K562 (cell line): ENCODE results near the gene GALR1. TPM values are rescaled to one million over a fixed set of nuclear protein-coding genes. Genes with fewer than 3 reads are reported as not detected.

Source experiments
- ATAC-seq: fragments of 200-7000 bp; cut with Tn5 transposase; 3 replicates; pipeline ENCODE4 v1.9.1; 2020; ENCODE audit warnings: moderate library complexity
- BruUV-seq: library from RNA; stranded (reverse); fragments of 400-500 nt; replicated peaks from 2 replicates; lab custom pipeline; 2021; lab: Mats Ljungman, UMichigan
- CTCF ChIA-PET: fragments of 300-600 bp; formaldehyde crosslinking; extraction: SDS; loops from one replicate; lab custom pipeline; 2021; ENCODE audit warnings: low intra/inter-chr PET ratio; lab: Yijun Ruan, JAX
- POLR2A ChIA-PET: fragments of 300-600, 350-650 bp; sonication (Branson Sonifier 250); formaldehyde crosslinking; extraction: SDS; loops from one replicate; lab custom pipeline; 2021; ENCODE audit warnings: antibody characterized with exemption, inconsistent platforms; lab: Yijun Ruan, JAX
- DNase-seq, 4 experiments: peaks; one replicate each; pipeline versions ENCODE4 v3.0.0 to v3.0.0-alpha.2; 2011 to 2018; ENCODE audit warnings: low spot score in 3 of 4, mixed read lengths in 3 of 4; ENCODE audit errors: extremely low read depth in 1 of 4
- FAIRE-seq: peaks from 2 replicates; lab custom pipeline; 2011; peaks lifted over from hg19 to GRCh38; lab: Jason Lieb, UNC
- H2AFZ ChIP-seq: 2 replicates; pipeline ENCODE4 v1.6.0; 2011; ENCODE audit warnings: low read depth, low read length, control low read depth, inconsistent platforms
- H3K27ac ChIP-seq: fragments of 200-600 bp; 3 replicates; pipeline ENCODE4 v1.8.0; 2011; ENCODE audit warnings: low read depth, mild to moderate bottlenecking, control low read depth, inconsistent platforms, low read length, moderate library complexity, mixed read lengths; ENCODE audit errors: extremely low read depth
- H3K27me3 ChIP-seq, 2 experiments: fragments of 300-600 bp in 1 of 2; 2 replicates in 1 of 2; 3 replicates in 1 of 2; pipeline versions ENCODE4 v1.6.0 to v1.8.0; 2011; ENCODE audit warnings: inconsistent platforms in 2 of 2, low read length in 2 of 2, mild to moderate bottlenecking in 1 of 2, mixed read lengths in 1 of 2, moderate library complexity in 1 of 2; ENCODE audit not compliant: control insufficient read depth in 2 of 2, insufficient read depth in 2 of 2
- H3K36me3 ChIP-seq: fragments of 300-600 bp; 3 replicates; pipeline ENCODE4 v1.8.0; 2011; ENCODE audit warnings: mild to moderate bottlenecking, low read length, inconsistent platforms; ENCODE audit not compliant: control insufficient read depth, insufficient read depth
- H3K4me1 ChIP-seq, 2 experiments: fragments of 200-600 bp in 1 of 2; replicated peaks in 1 of 2; 2 replicates in 1 of 2; 3 replicates in 1 of 2; pipeline versions ENCODE4 v1.5.1 to v1.8.0; 2011; ENCODE audit warnings: inconsistent platforms in 2 of 2, low read length in 2 of 2, mild to moderate bottlenecking in 1 of 2, mixed read lengths in 1 of 2, moderate library complexity in 1 of 2; ENCODE audit not compliant: control insufficient read depth in 2 of 2, insufficient read depth in 2 of 2
- H3K4me2 ChIP-seq: 2 replicates; pipeline ENCODE4 v1.6.1; 2011; ENCODE audit warnings: low read length, control low read depth, inconsistent platforms, mixed read lengths; ENCODE audit not compliant: insufficient read depth
- H3K4me3 ChIP-seq: fragments of 200-600 bp; sonication (generic), shearing (Covaris generic); 2 replicates; pipeline ENCODE4 v1.5.1; 2016; ENCODE audit warnings: control low read depth, inconsistent platforms
- H3K79me2 ChIP-seq: fragments of 200-600 bp; 3 replicates; pipeline ENCODE4 v1.8.0; 2011; ENCODE audit warnings: low read length, inconsistent platforms; ENCODE audit not compliant: control insufficient read depth, insufficient read depth
- H3K9ac ChIP-seq, 2 experiments: 2 replicates each; pipeline versions ENCODE4 v1.6.0 to v1.6.1; 2011; ENCODE audit warnings: low read depth in 2 of 2, low read length in 2 of 2, control low read depth in 1 of 2, inconsistent platforms in 1 of 2, mild to moderate bottlenecking in 1 of 2, mixed read lengths in 1 of 2; ENCODE audit not compliant: insufficient read depth in 1 of 2
- H3K9me1 ChIP-seq: one replicate; pipeline ENCODE4 v1.6.0; 2011; ENCODE audit warnings: inconsistent platforms, mild to moderate bottlenecking, low read length, moderate library complexity; ENCODE audit not compliant: control insufficient read depth, insufficient read depth
- H3K9me3 ChIP-seq: replicated peaks from 2 replicates; pipeline ENCODE4 v1.5.1; 2011; ENCODE audit warnings: low read depth, low read length, inconsistent platforms; ENCODE audit not compliant: control insufficient read depth, insufficient read depth
- H4K20me1 ChIP-seq: replicated peaks from 2 replicates; pipeline ENCODE4 v1.6.1; 2011; ENCODE audit warnings: low read length, inconsistent platforms, mixed read lengths; ENCODE audit not compliant: control insufficient read depth, insufficient read depth
- CEBPZ ChIP-seq: fragments of 150-350 bp; IDR thresholded peaks from 2 replicates; pipeline ENCODE4 v1.6.1; 2014; ENCODE audit warnings: low read depth, mild to moderate bottlenecking, low read length, borderline replicate concordance
- CTBP1 ChIP-seq: fragments of 450-650 bp; IDR thresholded peaks from 2 replicates; pipeline ENCODE4 v1.6.1; 2016; ENCODE audit warnings: borderline replicate concordance
- E2F1 ChIP-seq: sonication (generic); formaldehyde crosslinking; IDR thresholded peaks from 2 replicates; pipeline ENCODE4 v1.8.1; 2023; ENCODE audit warnings: mild to moderate bottlenecking, missing genetic modification reagents, moderate library complexity
- HOXB6 ChIP-seq: fragments of 250-450 bp; sonication (Bioruptor Pico); IDR thresholded peaks from 2 replicates; pipeline ENCODE4 v1.5.1; 2022; ENCODE audit warnings: mild to moderate bottlenecking, borderline replicate concordance
- PCBP1 ChIP-seq: fragments of 200-400 bp; formaldehyde crosslinking; IDR thresholded peaks from 2 replicates; pipeline ENCODE4 v1.6.1; 2018; ENCODE audit warnings: mild to moderate bottlenecking, low read depth, low read length; ENCODE audit not compliant: poor library complexity, severe bottlenecking
- SRF ChIP-seq, 2 experiments: fragments of 250-450, 450-650 bp in 1 of 2; sonication (Bioruptor Pico) in 1 of 2; sonication (generic) in 1 of 2; formaldehyde crosslinking; IDR thresholded peaks; 2 replicates each; pipeline versions ENCODE4 v1.5.0 to v1.5.1; 2020 to 2022; ENCODE audit warnings: mild to moderate bottlenecking in 1 of 2, missing genetic modification reagents in 1 of 2
- SRSF3 ChIP-seq: fragments of 200-400 bp; formaldehyde crosslinking; IDR thresholded peaks from 2 replicates; pipeline ENCODE4 v1.6.1; 2016; ENCODE audit warnings: mild to moderate bottlenecking, low read length, moderate library complexity; ENCODE audit not compliant: insufficient read depth
- TAL1 ChIP-seq: fragments of 450-650 bp; IDR thresholded peaks from 2 replicates; pipeline ENCODE4 v1.6.1; 2016; ENCODE audit warnings: mild to moderate bottlenecking
- ZFP30 ChIP-seq: fragments of 250-450 bp; sonication (Bioruptor Pico); IDR thresholded peaks from 2 replicates; pipeline ENCODE4 v1.8.0; 2022; ENCODE audit warnings: moderate library complexity, mild to moderate bottlenecking, inconsistent platforms, borderline replicate concordance
- ZNF316 ChIP-seq: fragments of 450-650 bp; IDR thresholded peaks from 2 replicates; pipeline ENCODE4 v1.6.1; 2016
- ZNF717 ChIP-seq: fragments of 250-450 bp; sonication (Bioruptor Pico); IDR thresholded peaks from 2 replicates; pipeline ENCODE4 v1.5.0; 2021
- WGBS: fragments of 100-300 bp; shearing (Covaris generic); methylation state at CpG from one replicate; pipeline ENCODE4 v1.1.6; 2016; ENCODE audit warnings: low coverage, mixed read lengths; ENCODE audit not compliant: insufficient coverage; ENCODE audit errors: missing lambda C conversion rate; 5-methylcytosine and 5-hydroxymethylcytosine counted together
- in situ Hi-C: fragments of 300-500 bp; cut with MboI; formaldehyde crosslinking; loops from 4 replicates; pipeline ENCODE4 v1.15.0; 2018; ENCODE audit warnings: inconsistent platforms, mixed read lengths
- intact Hi-C: fragments of 100-400 bp; cut with micrococcal nuclease; formaldehyde crosslinking; loops from 2 replicates; pipeline ENCODE4 v1.14.2; 2022
- polyA plus RNA-seq, 8 experiments: library from polyadenylated mRNA; depleted of rRNA in 4 of 8; stranded (reverse) in 5 of 8; unstranded in 3 of 8; fragments of >200 nt; fragmentation: Nextera tagmentation in 2 of 8; fragmentation: Illumina TruSeq in 1 of 8; extraction: Ambion mirVana in 2 of 8; extraction: Trizol in 1 of 8; gene quantifications; 2 replicates each; pipeline versions ENCODE4 v1.2.1 to v1.2.3, GENCODE V29; 2011 to 2014; ENCODE audit warnings: inconsistent platforms in 1 of 8, missing spikeins in 1 of 8
- total RNA-seq, 7 experiments: library from RNA; depleted of rRNA in 6 of 7; stranded (reverse); fragments of >200 nt in 6 of 7; fragmentation: Illumina TruSeq in 2 of 7; extraction: Trizol in 2 of 7; gene quantifications; 2 replicates each; pipeline versions ENCODE4 v1.2.1 to v1.2.3, GENCODE V29; 2011 to 2021; ENCODE audit warnings: low replicate concordance in 1 of 7

Gene GALR1
- total and polyA plus RNA-seq, 9 of the 15 experiments (the other 6 are each of a cell fraction or from before 2014, with no cell fraction given), result not detected

GRCh38 chr18:77210249-77210648 is 39.4 kb upstream of the GALR1 start:
- H3K79me2 ChIP-seq, result no peaks in the 10 kb centered on the region
- H2AFZ ChIP-seq, result no peak overlapping the region
- TF ChIP-seq TAL1, result no peak
- TF ChIP-seq ZNF316, result no peak
- no peak for TF ChIP-seq ZFP30
- no peak for TF ChIP-seq PCBP1
- no peak for TF ChIP-seq ZNF717 (CRISPR knock-in tag)
- TF ChIP-seq HOXB6 (CRISPR knock-in tag), result no peak
- TF ChIP-seq CTBP1, result no peak
- 0 out of 5 replicates have a peak, but pooled peaks cover 0 to 4% of the 10 kb centered on the region in 2 experiments for H3K27me3 ChIP-seq
- no peaks in the 10 kb centered on the region for H3K9me1 ChIP-seq
- no peak for DNase-seq
- H3K4me3 ChIP-seq, result no peak overlapping the region
- in situ Hi-C loops (no loop called here), intact Hi-C loops (no loop called here)
- no peaks in the 10 kb centered on the region for H4K20me1 ChIP-seq
- 0% methylated on average over 4 of the region's 7 CpGs for WGBS
- no peaks in the 10 kb centered on the region for H3K4me1 ChIP-seq
- POLR2A ChIA-PET, result interaction anchor here (0.6 to 1.0 kb wide), 2 partner anchors 10 to 12 kb away, joined by 3 read pairs; no protein-coding TSS in a partner anchor
- H3K27ac ChIP-seq, result no peak overlapping the region
- BruUV-seq, result no TSS peak
- no peak overlapping the region for H3K4me2 ChIP-seq
- no peak for FAIRE-seq
- H3K36me3 ChIP-seq, result no peaks in the 10 kb centered on the region
- CTCF ChIA-PET, result no interaction called here
- no peaks in the 10 kb centered on the region for H3K9me3 ChIP-seq
- H3K9ac ChIP-seq, result no peak overlapping the region
- ATAC-seq, result no peak

GRCh38 chr18:77218642-77219041 is 31.0 kb upstream of the GALR1 start:
- H3K79me2 ChIP-seq, result no peaks in the 10 kb centered on the region
- H3K4me1 ChIP-seq, result no peaks in the 10 kb centered on the region
- CTCF ChIA-PET, result no interaction called here
- no peaks in the 10 kb centered on the region for H3K9me1 ChIP-seq
- ATAC-seq (no peak), DNase-seq (no peak), FAIRE-seq (no peak)
- no TSS peak for BruUV-seq
- in situ Hi-C loops (no loop called here), intact Hi-C loops (no loop called here)
- POLR2A ChIA-PET, result no interaction called here
- no peak overlapping the region for H3K27ac ChIP-seq
- no peak overlapping the region for H3K9ac ChIP-seq
- H3K9me3 ChIP-seq, result no peaks in the 10 kb centered on the region
- H4K20me1 ChIP-seq, result no peaks in the 10 kb centered on the region
- H3K4me2 ChIP-seq, result no peak overlapping the region
- 0% methylated on average over 3 of the region's 4 CpGs for WGBS
- no peaks in the 10 kb centered on the region; a peak in 1 of 5 replicates for H3K27me3 ChIP-seq
- no peaks in the 10 kb centered on the region for H3K36me3 ChIP-seq
- no peak overlapping the region for H2AFZ ChIP-seq
- H3K4me3 ChIP-seq, result no peak overlapping the region
- TF ChIP-seq CEBPZ, result no peak
- TF ChIP-seq SRF (CRISPR knock-in tag; IDR thresholded peaks at IDR 0.05), result no peak
- TF ChIP-seq E2F1, result no peak
- no peak for TF ChIP-seq SRSF3
